ENCODE data around the gene EIF5AL1. TPM values are rescaled to one million over a fixed set of nuclear protein-coding genes. Genes with fewer than 3 reads are reported as not detected.

Gene EIF5AL1
- 0.16 and 0.25 TPM in 2 replicates for total RNA-seq

DNA sequence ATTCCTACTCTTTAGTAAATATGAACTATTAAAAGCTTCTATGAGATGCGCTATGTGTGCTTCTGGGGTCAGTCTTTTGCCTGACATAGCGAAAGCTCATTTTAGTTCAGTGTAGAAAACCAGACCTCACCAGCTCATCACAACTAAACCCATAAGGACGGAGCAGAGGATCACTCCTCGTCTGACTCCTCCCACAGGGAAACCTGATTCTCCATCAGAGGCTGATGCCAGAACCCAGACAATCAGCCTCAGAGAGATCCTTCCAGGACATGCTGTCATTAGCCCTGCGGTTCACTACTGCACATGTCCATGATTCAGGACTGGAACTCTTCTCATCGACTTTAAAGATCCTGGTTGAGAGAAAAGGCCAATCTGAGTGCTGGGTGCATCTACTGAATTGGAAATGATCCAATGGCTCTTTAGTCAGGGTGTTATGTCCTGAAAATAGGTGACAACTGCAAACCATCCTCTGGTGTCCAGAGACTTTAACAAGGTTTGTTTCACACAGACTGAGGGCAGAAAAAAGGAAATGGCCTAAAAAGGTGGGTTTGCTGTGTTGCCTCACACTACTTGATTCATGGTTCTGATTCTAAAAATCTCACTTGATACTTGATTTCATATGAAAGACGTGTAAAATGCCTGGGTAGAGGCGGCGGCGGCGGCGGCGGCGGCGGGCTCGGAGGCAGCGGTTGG is at the start of gene EIF5AL1:
TSS of gene EIF5AL1 (plus strand) at position 643 of the 693 bp plus-strand sequence. CDS start 117 bp downstream, outside the sequence.

GRCh38 chr10:79560160-79560709 is 47.9 kb downstream of the EIF5AL1 start, which contains the start of gene SFTPA2:
TSS of gene SFTPA2 (minus strand) at chr10:79560407. CDS start at chr10:79559483, 924 bp downstream.

Other genes with a start within 250 kb of the EIF5AL1 start
- gene PPIF, start 165.1 kb upstream of the EIF5AL1 start, total RNA-seq: 11.2 and 20.8 TPM in 2 replicates
- 2.3 and 3.5 TPM in 2 replicates for gene ZCCHC24, start 66.9 kb upstream of the EIF5AL1 start, total RNA-seq
- gene SFTPA2, start 47.9 kb downstream of the EIF5AL1 start, total RNA-seq: not detected in 2 replicates
- not detected in 2 replicates for gene SFTPA1, start 98.4 kb downstream of the EIF5AL1 start, total RNA-seq
- 0.16 and 0.25 TPM in 2 replicates for gene NUTM2B, start 190.7 kb downstream of the EIF5AL1 start, total RNA-seq

Data from bladder microvascular endothelial cell (primary cell).